Cerebellar nuclear complex (tissue), 1 donor: Measurements from ENCODE around the gene DTHD1.

Experiments
- DNase-seq, 2 experiments: peaks; one replicate each; lab custom pipeline; 2025; lab: John Stamatoyannopoulos, UW

The DTHD1 gene

DNA sequence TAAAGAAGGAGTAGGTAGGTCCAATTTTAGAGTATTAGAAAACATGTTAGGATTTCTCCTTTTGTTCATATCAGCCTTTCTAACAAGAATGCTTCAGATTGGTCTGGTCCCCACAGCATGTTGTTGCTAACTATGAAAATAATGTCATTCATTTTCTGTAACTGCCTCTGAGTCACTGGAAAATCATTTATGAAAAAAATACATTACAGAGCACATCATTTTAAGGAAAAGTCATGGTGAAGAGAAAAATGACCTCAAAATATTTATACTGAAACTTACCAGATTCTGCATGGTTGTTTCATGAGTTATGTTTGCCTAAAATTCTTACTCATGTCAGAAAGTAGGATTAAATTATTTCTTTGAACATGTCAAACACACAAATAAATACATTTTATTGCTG is 35.2 kb downstream of the DTHD1 start:
- DNase-seq, result no peak

DNA sequence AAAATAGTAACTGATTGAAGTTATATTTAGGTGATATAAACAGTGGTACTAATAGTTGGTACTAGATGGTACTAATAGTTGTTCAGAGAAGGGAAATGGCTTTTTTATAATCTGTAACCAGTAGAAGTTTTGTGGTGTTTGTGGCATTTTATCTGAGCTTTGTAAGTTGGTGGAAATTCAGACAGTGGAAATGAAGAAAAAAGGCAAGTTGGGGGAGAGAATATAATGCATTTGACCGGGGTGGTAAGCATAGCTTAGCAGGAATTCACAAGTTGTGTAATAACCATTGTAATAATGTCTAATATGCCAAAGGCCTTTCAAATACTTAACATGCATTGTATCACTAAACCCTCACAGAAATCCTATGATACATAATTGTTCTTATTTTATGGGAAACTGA is 36.3 kb downstream of the DTHD1 start:
- no peak for DNase-seq

DNA sequence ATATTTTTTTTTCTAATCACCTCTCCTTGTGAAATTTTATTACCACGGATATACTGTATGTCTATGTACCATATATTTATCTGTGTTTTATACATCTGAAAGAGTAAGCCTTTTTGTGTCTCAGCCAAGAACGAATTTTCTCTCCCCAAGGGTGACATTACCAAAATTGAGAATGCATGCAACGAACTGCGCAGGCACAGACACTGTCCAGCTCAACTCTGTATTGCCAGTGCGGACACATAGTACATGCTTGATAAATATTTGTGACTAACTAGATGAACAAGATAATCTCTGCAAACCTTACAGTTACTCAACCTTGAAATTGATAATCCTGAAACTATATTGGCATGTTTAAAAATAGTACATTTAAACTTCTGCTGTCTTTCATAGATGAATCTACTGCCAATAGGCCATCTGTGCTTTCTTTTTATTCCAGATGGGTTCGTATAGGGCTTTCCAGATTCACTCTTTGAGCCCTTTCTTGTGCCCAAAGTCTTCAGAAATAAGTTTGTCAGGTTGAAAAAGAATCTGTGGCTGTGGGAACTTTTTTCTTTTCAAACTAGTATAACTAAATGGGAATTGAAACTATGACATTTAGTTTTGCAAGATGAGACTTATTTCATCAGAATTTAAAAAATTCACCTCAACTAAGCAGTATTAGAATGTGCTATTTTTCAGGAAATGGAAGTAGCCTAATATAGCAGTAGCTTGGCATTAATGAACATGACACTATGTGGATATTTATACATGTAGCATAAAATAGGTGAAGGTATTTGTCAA is 38.9 kb downstream of the DTHD1 start:
- DNase-seq, result no peak

DNA sequence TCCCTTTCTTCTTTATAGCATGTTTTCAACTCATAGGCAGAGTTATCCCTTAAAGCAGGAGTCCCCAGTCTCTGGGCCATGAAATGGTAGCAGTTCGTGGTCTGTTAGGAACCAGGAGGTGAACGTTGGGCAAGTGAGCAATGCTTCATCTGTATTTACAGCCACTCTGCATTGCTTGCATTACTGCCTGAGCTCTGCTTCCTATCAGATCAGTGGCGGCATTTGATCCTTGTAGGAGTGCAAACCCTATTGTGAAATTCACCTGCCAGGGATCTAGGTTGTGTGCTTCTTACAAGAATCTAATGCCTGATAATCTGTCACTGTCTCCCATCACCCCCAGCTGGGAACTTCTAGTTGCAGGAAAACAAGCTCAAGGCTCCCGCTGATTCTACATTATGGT is 39.8 kb downstream of the DTHD1 start:
- no peak for DNase-seq

DNA sequence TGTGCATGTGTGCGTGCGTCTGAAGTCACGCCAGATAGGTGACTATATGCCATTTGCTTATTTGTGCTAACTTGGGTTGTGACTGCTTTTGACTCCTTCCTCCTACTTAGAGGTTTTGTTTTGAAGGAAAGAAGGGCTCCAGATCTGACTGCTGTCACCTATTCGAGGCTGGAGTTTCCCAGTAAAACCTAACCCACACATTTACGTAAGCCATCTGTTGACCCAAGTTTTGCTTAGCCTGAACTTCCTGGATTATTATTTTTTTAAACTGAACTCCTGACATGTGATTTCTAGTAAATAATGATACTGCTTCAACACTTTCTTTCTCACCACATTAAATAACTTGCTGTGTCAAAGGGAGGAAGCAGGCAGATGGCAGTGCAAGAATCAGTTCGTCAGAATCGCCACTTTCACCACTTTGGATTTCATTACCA is 41.5 kb downstream of the DTHD1 start:
- DNase-seq, result no peak

DNA sequence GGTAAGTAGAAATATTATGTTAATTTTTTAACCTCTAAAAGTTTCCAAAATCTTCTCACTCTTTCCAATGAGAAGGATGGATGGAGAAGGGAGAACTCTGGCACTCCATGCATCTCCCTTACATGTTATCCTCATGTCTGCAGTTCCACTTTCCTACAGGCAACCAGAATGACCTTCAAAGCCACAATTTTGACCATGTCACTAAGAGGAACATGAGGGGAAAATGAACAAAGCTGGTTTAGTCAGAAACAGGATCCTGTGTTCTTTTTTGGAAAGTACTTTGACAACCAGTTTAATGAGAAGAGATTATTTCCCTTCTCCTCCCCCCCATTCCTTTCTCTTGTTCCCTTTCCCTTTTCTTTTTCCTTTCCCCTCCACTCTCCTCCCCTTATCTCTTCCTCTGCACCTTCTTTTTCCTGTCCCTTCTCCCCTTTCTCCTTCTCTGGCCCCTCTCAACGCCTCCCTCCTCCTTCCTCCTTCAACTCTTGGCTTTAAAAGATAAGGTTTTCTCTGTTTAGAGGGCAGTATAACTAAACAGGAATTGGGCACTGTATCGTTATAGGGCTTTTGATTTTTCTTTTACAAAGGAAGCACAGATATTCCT is 42.5 kb downstream of the DTHD1 start:
- no peak for DNase-seq

DNA sequence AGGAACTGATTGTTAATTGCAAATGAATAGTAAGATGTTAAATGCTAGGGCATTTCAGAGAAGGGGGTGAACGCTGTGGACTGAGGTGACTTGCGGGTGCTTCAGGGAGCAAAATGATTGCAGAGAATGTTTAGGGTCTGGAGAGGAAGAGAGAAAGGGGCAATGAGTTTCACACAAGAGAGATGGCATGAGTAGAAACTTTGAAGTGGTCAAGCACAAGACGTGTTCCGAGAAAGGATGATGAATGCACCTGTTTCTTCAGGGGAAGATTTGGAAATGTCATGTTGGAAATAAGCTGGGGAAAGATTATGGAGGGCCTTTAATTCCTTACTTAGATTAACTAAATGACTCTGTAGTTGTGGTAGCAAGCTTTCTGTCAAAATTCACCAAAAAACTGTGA is 43.4 kb downstream of the DTHD1 start:
- no peak for DNase-seq

DNA sequence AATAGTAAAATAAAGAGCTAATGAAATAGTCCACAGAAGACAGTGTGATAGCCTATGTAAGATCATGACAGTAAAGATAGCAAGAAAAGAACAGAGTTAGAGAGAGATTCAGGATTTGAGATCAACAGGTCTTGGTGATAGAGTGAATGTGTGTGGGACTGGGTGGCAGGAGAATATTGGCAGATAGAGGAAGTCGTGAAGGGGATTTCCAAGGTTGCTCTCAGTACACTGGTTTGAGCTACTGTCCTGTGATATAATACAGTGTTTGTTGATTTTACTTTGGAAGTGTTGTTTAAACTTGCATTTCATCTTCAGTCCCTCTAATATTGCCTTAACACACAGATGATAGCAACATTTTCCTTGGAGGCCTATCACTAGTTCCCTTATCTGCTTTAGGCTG is 44.1 kb downstream of the DTHD1 start:
- DNase-seq, result no peak

DNA sequence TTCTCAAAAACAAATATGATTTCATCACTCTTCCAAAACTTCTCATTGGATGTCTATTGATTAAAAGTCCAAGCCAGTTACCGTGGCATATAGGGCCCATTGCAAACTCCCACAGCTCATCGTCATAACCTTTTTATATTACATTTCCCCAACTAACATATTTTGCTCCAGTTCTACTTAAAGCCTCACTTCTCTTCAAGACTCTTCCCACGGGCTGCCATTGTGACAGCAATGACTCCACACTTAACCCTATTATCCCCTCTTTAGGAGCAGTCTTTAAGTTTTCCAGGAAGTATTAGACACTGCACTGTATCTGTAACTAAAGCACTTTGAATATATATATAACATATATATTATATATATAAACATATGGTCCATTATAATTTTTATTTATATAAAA is 44.5 kb downstream of the DTHD1 start:
- no peak for DNase-seq

DNA sequence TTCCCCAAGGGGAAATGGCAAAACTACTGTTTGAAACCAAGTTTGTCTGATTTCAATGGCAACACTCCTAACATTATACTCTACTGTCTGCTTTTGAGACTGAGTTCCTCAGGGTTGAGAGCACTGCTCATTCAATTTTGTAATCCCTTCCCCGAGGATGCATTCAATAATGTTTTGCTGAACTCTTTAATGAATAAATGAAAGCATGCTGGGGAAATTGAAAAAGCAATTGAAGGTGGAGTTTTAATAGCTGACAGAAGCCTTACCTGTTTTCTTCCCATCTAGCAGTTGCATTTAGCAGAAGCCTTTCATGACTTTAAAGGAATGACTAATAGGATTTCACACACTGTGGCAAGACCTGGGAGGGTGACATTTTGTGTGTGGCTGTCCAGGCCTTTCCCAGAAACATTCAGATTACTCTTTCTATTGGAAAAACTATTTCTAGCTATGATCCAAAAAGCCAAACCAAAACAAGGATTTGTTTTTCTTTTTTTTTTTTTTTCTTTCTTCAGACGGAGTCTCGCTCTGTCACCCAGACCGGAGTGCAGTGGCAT is 45.1 kb downstream of the DTHD1 start:
- DNase-seq, result no peak

DNA sequence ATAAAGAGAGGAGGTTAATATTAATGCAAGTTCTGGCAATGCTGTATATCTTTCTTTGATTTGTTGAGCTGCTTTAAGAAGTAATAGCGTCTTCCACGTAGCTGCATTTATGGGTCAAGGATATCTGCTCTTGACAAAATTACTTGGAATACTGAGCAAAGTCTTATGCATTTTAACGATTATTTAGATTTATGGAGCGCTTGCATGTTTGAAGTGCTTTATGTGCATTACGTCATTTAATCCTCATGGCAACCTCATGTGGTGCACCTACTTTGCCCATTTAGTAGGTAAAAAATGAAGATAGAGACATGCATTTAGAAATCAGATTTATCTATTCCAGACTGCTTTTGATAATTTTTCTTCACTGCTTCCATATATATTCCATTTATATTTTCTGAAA is 46.0 kb downstream of the DTHD1 start:
- no peak for DNase-seq

DNA sequence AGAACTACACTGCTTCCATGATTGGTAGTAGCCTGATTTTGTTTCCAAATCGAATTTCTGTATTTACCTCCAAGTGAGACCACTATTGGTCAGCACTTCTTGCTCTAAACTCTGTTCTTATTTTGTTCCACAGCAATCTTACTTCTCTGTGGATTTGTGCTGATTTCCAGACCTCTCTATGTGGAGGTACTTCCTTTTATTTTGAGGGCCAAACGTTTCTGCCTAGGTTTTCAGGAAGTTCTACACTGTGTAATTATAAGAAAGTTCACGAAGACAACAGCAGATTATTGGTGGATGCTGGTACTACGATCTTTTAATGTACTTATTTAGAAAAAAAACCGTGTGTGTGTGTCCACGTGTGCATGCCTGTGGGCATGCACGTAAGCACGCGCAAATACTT is 46.7 kb downstream of the DTHD1 start:
- DNase-seq, result no peak

DNA sequence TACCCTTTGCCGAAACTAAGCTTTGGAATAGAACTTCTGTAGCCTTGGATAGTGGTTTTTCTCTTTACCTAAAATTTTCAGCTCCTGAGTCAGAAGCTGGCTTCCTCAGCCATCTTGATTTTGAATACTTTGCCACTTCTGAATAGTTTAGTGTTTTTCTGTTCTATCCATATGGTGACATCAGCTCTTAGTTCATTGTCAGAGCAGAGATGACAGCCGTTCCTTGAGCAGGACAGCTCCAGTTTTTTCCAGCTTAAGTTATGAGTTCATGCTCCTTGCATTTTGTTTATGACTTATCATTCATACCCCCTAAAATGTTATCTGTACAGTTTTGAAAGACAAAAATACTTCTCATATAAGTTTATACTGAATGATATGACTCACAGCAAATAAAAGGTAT is 47.8 kb downstream of the DTHD1 start:
- no peak for DNase-seq

DNA sequence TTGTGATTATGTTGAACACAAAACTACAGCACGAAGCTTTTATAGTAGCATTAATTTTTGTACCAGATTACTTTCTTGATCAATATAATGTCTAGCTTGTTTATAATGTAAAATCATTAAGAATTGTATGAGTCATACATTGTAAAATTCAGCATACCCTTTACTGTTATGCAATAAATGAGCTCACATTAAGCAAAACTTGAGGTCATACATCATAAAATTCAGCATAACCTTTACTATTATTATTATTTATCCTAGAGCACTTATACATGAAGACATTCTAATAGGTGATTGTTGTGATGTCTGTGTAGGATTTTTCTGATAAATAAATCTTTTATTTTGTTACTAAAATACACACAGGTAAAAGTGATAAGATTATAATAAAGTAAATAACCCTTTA is 49.4 kb downstream of the DTHD1 start:
- DNase-seq, result no peak

DNA sequence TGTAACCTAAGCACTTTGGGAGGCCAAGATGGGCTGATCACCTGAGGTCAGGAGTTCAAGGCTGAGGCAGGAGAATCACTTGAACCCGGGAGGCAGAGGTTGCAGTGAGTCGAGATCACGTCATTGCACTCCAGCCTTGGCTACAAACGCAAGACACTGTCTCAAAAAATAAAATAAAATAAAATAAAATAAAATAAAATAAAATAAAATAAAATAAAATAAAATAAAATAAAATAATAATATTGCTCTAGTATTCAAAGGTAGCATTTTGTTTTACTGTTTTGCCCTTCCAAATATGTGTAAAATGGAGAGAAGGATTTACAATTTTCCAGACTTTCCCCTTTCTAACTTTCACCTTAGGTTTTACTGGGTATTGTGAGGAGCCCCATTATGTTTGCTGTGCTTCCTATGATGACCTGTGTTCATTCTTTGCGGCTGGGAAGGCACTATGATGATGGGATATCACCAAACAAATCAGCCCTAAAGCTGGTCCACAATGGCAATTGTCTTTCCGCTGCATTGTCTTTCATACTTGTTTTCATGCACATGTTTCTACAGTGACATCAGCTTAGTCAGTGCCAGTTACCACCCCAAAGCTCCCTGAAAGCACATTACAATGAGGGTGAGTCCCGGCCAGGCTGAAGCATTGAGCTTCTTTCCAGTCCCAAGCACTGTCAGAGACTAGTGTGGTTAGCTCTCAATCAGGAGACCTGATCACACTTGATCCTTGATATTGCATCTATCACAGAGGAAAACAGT is 50.8 kb downstream of the DTHD1 start:
- DNase-seq, result no peak

DNA sequence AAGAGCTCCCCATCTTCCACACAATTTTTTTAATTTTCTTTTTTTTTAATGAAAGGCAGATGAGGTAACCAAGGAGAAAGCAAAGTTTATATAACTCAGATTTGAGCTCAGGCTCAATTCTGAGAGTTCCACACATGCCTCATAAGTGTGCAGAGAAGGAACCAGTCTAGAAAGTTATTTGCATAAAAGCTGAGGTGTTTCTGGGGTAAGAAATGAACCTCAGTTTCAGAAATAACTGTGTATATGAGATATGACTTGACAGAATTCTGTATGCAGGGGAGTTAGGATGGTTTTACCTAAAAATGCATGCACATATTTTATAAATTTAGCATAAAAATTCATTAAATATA is 51.3 kb downstream of the DTHD1 start:
- no peak for DNase-seq

DNA sequence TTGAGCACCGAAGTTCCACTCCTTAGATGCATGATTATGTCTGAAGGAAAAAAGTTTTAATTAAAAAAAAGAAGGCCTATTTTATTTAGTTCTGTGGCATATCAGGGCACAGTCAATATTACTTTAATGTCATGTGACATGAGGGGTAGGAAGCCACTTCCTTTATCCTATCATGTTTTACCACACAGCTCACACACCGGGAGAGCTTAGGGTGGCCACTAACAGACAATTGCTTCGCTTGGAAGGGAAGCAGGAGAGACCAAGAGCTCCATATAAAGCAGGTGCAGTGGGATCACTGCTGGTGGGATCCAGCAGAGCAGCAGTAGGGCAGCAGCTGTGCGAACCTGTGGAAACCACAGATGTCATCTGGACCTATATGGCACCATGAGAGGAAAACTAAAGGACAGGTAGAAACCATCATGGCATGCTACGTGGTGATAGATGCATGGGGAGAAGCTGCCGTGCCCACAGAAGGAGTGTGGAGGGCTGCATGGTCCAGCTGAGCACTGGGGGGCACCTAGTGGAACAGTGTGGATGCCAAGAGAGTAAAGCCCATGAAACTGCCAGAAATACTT is 52.0 kb downstream of the DTHD1 start:
- no peak for DNase-seq

DNA sequence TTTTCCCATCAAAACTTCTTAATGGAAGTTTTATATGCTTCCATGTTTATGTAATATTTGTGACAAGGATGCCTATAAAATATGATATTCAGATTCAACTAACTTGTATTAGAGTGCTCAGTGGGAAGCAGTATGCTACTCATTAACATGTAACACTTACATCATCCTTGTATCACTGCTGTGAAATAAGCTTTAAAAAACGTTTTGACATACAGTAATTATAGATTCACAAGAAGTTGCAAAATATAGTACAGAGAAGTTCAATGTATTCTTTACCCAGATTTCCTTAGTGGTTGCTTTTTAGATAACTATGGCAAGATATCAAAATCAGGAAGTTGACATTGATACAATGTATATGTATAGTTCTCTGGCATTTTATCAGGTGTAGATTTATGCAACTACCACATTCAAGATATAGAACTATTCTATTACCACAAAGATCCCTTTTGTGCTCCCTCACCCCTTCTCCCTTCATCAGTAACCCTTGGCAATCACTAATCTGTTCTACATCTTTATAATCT is 56.3 kb downstream of the DTHD1 start:
- no peak for DNase-seq

DNA sequence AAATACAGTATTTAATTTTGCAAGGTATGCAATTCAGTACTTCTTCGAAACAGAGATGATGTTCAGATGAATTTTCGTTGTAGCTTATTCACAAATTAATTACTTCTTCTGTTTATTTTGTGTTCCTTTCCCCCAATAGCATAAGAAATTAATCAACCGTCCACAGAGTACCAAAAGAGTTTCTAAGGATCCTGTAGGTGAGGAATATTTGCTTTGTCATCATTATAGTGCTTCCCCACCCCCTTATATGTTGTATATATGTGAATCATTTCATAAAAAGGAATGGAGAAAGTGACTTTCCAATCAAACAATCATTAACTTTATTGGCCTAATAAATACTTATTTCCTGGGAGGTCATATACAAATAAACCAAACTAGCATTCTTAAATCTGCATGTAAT is 57.6 kb downstream of the DTHD1 start:
- DNase-seq, result no peak

DNA sequence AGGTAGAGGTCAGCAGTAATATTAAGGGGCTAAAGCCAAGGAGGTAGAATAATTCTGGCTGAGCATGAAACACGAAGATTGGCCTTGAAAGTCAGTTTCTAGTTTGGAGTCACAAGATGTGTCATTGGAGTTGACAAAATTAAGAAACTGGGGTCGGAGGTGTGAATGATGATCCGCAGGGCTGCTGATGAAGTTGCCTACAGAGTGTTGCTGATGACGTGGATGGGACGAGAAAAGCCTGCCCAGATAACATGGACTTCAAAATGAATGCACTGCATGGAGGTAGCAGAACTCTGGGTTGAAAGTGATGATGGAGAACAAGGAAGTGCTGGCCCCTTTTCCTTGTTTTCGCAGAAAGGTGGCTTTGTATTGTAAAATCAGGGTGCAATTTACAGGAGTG is 60.5 kb downstream of the DTHD1 start:
- no peak for DNase-seq

DNA sequence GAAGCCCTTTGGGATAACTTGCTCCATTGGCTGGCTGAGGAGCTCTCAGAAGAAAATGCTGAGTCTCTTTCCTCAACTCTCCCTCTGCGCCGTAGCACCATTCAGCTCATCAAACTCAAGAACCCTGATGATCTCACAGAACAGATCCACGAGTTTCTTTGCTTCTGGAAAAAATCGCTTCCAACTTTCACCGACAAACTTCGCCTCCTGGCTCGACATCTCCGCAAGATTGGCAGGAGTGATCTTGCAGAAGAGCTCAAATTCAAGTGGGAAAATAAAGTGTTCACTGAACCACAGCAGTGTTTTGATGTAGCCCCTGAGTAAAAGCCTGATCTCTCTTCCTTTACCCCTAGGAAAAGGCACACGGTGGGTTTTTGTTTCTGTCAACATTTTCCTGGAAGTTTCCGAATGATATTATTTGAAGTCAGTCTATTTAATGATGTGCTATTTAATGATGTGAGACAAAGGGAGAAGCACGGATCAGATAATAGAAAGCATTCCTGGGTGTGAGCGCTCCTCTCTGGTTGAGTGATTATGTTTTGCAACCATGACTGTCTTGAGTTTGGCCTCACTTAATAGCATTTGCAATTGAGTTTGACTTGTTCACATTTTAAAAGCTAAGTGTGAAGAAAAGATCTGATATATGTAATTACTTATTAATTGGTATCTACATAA is 62.2 kb downstream of the DTHD1 start:
- DNase-seq, result no peak

DNA sequence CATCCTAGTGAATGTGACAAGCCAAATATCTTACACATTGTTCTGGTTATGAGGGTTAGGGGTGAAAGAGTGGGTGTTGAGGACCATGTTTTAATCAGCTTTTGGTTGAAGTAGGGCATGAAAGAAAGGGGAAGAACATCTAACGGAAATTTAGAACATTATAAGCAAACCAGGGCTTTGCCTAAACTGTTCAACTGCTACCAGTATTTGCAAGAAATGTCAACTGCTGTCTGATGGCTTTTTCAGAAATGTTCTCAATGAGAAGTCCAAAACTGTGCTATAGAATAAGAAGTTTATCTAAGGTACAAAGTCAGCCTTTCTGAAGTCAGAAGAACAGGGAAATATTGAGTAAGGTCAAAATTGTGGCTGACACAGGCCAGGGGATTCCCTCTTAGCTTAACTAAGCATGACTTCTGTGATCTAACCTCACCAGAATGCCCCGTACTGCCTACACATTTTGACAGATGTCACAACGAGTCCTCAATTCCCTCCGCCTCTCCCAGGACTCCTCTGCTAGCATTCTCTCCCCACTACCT is 67.1 kb downstream of the DTHD1 start:
- no peak for DNase-seq
